Activated T-cell treated with anti-CD3 and anti-CD28 coated beads, Interleukin-2, amount 50 U/mL, for 24 hours (primary cell): ENCODE measurements around the gene RERGL.

Source experiments
- DNase-seq: peaks from one replicate; pipeline ENCODE4 v3.0.0-alpha.2; 2020
- H3K27ac Mint-ChIP-seq: 2 replicates; pipeline ENCODE4 v1.8.0; 2020; ENCODE audit warnings: mild to moderate bottlenecking, mixed read lengths
- H3K27me3 Mint-ChIP-seq: 2 replicates; pipeline ENCODE4 v1.8.0; 2020; ENCODE audit warnings: mixed read lengths
- H3K36me3 Mint-ChIP-seq: 2 replicates; pipeline ENCODE4 v1.8.0; 2020; ENCODE audit warnings: low read depth, mixed read lengths
- H3K4me1 Mint-ChIP-seq: 2 replicates; pipeline ENCODE4 v1.8.0; 2020; ENCODE audit warnings: low read depth, mixed read lengths
- H3K4me3 Mint-ChIP-seq: 2 replicates; pipeline ENCODE4 v1.8.0; 2020; ENCODE audit warnings: mild to moderate bottlenecking, moderate library complexity, mixed read lengths
- H3K9me3 Mint-ChIP-seq: 2 replicates; pipeline ENCODE4 v1.8.0; 2020; ENCODE audit warnings: mixed read lengths

RERGL gene

GRCh38 chr12:18090093-18090492 lies at the start of gene RERGL:
Gene RERGL, minus strand, starts transcription at chr12:18090193. Its CDS starts 53 bp downstream, at chr12:18090140.
- no peak within 1 kb of the TSS for H3K27ac Mint-ChIP-seq
- H3K36me3 Mint-ChIP-seq, result no peaks in the 10 kb centered on the region
- H3K4me3 Mint-ChIP-seq, result no peak within 1 kb of the TSS
- H3K9me3 Mint-ChIP-seq, result peaks cover 4% of the 10 kb centered on the region
- DNase-seq, result no peak
- no peaks in the 10 kb centered on the region for H3K4me1 Mint-ChIP-seq
- no peaks in the 10 kb centered on the region for H3K27me3 Mint-ChIP-seq

DNA sequence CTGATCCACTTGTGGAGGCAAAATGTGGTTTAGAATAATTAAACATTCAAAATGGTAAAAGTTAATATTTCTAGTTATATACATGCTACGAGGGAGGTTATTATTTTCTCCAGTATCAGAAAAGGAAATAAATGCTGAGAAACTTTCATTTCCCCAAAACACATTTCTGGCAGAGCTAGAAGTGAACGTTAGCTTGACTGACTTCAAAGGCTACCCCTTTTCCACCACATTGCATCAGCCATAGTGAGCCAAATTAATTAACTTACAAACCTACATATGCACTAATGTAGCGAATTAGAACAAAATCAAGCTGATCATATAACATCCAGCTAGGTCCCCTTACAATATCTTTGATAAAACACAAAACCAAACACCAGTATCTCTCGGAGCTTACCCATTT lies 49.3 kb upstream of the RERGL start:
- H3K4me3 Mint-ChIP-seq, result no peak overlapping the region
- no peaks in the 10 kb centered on the region for H3K27me3 Mint-ChIP-seq
- no peak for DNase-seq

GRCh38 chr12:18135509-18135908 lies 45.5 kb upstream of the RERGL start:
- no peaks in the 10 kb centered on the region for H3K4me1 Mint-ChIP-seq
- peaks cover 2% of the 10 kb centered on the region for H3K9me3 Mint-ChIP-seq
- no peak for DNase-seq
- no peaks in the 10 kb centered on the region for H3K36me3 Mint-ChIP-seq
- no peak overlapping the region for H3K4me3 Mint-ChIP-seq
- no peaks in the 10 kb centered on the region for H3K27me3 Mint-ChIP-seq
- no peak overlapping the region for H3K27ac Mint-ChIP-seq

More for the DNA sequence above, 49.3 kb upstream of the RERGL start:
- Mint-ChIP-seq H3K9me3 (no peaks in the 10 kb centered on the region), H3K4me1 (no peaks in the 10 kb centered on the region), H3K36me3 (no peaks in the 10 kb centered on the region), H3K27ac (no peak overlapping the region)

DNA sequence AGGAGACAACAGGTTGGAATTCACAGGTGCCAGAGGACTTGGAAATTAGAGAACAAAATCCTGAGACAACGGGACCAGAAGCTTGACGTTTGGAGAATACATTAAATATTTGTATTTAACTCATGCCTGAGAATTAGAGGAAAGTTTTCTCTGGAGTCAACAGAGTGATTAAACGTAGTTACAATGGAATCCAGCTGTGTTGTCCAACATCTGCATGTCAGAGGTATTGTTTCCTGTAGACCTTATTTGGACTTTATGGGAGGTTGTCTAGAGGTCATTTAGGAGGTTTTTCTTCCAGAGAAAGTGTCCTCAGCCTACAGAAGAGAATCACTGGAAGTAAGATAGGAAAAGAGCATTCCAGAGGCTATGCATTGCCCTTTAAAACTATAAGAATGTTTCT lies 45.1 kb upstream of the RERGL start:
- Mint-ChIP-seq H3K27ac (no peak overlapping the region), H3K4me3 (no peak overlapping the region), H3K27me3 (no peaks in the 10 kb centered on the region), H3K9me3 (peaks cover 2% of the 10 kb centered on the region), H3K4me1 (no peaks in the 10 kb centered on the region), H3K36me3 (no peaks in the 10 kb centered on the region)
- no peak for DNase-seq

- Mint-ChIP-seq H3K4me1 (no peaks in the 10 kb centered on the region), H3K9me3 (peaks cover 14% of the 10 kb centered on the region), H3K27ac (no peak overlapping the region), H3K36me3 (no peaks in the 10 kb centered on the region), H3K27me3 (no peaks in the 10 kb centered on the region), H3K4me3 (no peak overlapping the region)
- DNase-seq, result no peak
These were observed 40.9 kb upstream of the RERGL start for GRCh38 chr12:18130851-18131250.

- no peaks in the 10 kb centered on the region for H3K27me3 Mint-ChIP-seq
- H3K36me3 Mint-ChIP-seq, result no peaks in the 10 kb centered on the region
- no peaks in the 10 kb centered on the region for H3K4me1 Mint-ChIP-seq
- H3K4me3 Mint-ChIP-seq, result no peak overlapping the region
- H3K27ac Mint-ChIP-seq, result no peak overlapping the region
- H3K9me3 Mint-ChIP-seq, result peaks cover 18% of the 10 kb centered on the region
- DNase-seq, result no peak
These were observed 33.7 kb upstream of the RERGL start for GRCh38 chr12:18123707-18124106.

DNA sequence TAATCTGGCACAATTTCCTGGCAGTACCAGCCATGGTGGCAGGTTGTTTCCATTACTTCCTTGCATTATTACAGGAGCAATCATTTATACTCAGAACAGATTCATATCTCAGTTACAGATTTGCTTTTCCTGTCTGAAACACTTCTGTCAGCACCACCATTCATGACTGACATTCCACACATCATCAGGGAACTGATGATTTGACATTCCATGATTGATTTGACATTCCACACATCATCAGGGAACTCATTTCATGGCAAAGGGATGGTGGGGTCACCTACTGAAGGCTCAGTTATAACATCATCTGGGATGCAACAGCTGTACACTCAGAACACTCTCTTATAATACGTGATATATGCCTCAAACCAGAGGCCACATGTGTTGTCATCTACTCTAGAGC lies 30.9 kb upstream of the RERGL start:
- Mint-ChIP-seq H3K36me3 (no peaks in the 10 kb centered on the region), H3K4me3 (no peak overlapping the region), H3K9me3 (peaks cover 8% of the 10 kb centered on the region), H3K27me3 (no peaks in the 10 kb centered on the region), H3K4me1 (no peaks in the 10 kb centered on the region), H3K27ac (no peak overlapping the region)
- no peak for DNase-seq

- Mint-ChIP-seq H3K27ac (no peak overlapping the region), H3K4me1 (no peaks in the 10 kb centered on the region), H3K4me3 (no peak overlapping the region)
These were observed 18.6 kb upstream of the RERGL start for GRCh38 chr12:18108611-18109010.

GRCh38 chr12:18103624-18104023 lies 13.6 kb upstream of the RERGL start:
- Mint-ChIP-seq H3K27ac (no peak overlapping the region), H3K4me1 (no peaks in the 10 kb centered on the region), H3K27me3 (no peaks in the 10 kb centered on the region), H3K36me3 (no peaks in the 10 kb centered on the region), H3K9me3 (no peaks in the 10 kb centered on the region), H3K4me3 (no peak overlapping the region)
- DNase-seq, result no peak

More at GRCh38 chr12:18108611-18109010, 18.6 kb upstream of the RERGL start:
- H3K36me3 Mint-ChIP-seq, result no peaks in the 10 kb centered on the region
- no peak for DNase-seq
- no peaks in the 10 kb centered on the region for H3K27me3 Mint-ChIP-seq
- H3K9me3 Mint-ChIP-seq, result no peaks in the 10 kb centered on the region

GRCh38 chr12:18101043-18101442 lies 11.1 kb upstream of the RERGL start:
- Mint-ChIP-seq H3K4me1 (no peaks in the 10 kb centered on the region), H3K27ac (no peak overlapping the region), H3K9me3 (no peaks in the 10 kb centered on the region), H3K27me3 (no peaks in the 10 kb centered on the region), H3K36me3 (no peaks in the 10 kb centered on the region), H3K4me3 (no peak overlapping the region)
- no peak for DNase-seq

DNA sequence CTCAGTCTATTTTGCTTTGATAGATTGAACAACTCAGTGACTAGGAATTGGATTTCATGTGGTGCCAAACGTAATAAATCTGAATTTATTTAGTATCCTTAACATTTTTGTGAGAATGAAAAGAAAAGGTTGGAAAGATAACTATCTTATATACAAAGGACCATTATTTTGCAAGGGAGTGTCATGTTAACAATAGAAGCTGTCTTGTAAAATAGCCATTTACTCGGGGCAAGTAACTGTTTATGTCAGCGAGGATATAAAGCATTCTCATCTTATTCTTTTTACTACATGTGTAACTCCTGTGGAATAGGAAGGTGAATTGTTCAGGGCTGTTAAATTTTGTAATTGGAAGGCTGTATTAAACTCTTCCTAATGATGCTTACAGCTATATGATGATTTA lies 5.9 kb downstream of the RERGL start:
- Mint-ChIP-seq H3K27ac (no peak overlapping the region), H3K4me3 (no peak overlapping the region), H3K4me1 (no peaks in the 10 kb centered on the region), H3K36me3 (no peaks in the 10 kb centered on the region), H3K9me3 (peaks cover 11% of the 10 kb centered on the region), H3K27me3 (no peaks in the 10 kb centered on the region)
- DNase-seq, result no peak

DNA sequence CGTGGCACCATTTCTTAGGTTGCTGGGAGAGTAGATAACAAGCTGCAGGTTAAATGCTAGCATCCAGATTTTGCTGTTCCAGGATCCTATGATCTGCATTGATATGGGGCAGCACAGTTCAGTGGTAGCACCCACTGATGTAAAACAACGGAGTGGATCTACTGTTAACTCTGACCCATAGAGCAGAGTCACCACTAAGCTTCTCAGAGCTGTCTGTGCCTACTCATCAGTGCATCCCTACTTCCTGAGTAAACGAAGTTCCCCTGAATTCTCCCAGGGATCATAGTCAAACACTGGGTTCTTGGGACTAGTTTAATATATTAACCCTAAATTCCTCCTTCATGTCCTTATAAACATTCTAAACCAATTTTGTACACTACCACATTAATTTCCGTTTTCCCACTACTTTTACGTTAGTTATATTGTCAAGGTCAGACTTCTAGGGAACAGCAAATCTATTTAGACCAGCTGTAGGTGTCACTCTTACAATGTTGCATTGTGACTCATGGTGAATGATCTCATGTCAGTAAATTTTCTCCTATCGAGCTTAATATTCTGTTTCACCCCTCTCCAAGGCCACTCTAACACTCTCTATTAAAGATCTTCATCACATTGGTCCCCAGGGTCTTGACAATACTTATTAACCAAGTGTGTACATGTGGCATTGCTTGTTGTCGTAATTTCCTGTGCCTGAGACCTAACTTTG lies 10.3 kb downstream of the RERGL start:
- Mint-ChIP-seq H3K4me1 (no peaks in the 10 kb centered on the region), H3K36me3 (no peaks in the 10 kb centered on the region), H3K27ac (no peak overlapping the region), H3K27me3 (no peaks in the 10 kb centered on the region), H3K9me3 (peaks cover 7% of the 10 kb centered on the region), H3K4me3 (no peak overlapping the region)
- no peak for DNase-seq

- no peak for DNase-seq
- Mint-ChIP-seq H3K9me3 (no peaks in the 10 kb centered on the region), H3K36me3 (no peaks in the 10 kb centered on the region), H3K4me1 (no peaks in the 10 kb centered on the region), H3K4me3 (no peak overlapping the region), H3K27me3 (no peaks in the 10 kb centered on the region), H3K27ac (no peak overlapping the region)
These were observed 16.0 kb downstream of the RERGL start for GRCh38 chr12:18074001-18074400.

DNA sequence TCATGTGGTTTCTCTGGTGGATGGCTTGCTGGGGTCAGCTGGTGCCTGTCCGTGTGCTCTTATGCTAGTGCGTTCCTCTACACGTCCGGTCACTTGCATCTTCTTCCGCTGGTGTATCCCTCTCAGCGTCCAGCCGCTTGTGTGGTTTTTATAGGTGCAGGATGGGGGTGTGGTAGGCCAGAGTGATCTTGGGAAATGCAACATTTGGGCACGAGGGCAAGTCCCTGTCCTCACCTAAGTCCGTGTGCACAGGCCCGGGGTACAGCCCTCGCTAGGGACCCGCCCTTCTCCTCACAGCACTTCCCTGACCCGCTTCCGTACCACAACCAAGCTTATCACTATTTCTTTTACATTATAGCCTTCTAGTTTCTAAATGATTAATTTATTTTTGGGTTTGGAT lies 17.3 kb downstream of the RERGL start:
- no peaks in the 10 kb centered on the region for H3K27me3 Mint-ChIP-seq
- H3K9me3 Mint-ChIP-seq, result no peaks in the 10 kb centered on the region
- DNase-seq, result no peak
- H3K27ac Mint-ChIP-seq, result no peak overlapping the region
- H3K4me1 Mint-ChIP-seq, result no peaks in the 10 kb centered on the region
- H3K4me3 Mint-ChIP-seq, result no peak overlapping the region
- H3K36me3 Mint-ChIP-seq, result no peaks in the 10 kb centered on the region

DNA sequence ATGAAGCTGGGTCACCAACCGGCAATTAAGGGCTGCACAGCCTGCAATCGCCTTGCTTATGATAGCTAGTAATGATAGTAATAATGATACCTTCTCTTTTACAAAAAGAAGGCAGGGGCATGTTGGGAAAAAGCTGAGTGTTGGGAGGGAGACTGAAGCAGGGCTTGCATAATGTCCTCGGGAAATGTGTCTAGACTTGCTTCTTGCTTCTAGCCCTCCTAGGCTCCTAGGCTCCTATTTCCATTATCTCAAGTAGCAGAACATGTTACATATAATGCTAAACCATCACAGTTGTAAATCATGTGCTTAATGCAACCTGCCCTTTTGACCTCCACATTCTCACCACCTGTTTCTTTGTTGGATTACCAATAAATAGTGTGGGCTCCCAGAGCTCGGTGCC lies 18.7 kb downstream of the RERGL start:
- no peak for DNase-seq
- Mint-ChIP-seq H3K4me3 (no peak overlapping the region), H3K27ac (no peak overlapping the region), H3K4me1 (no peaks in the 10 kb centered on the region), H3K9me3 (no peaks in the 10 kb centered on the region), H3K27me3 (no peaks in the 10 kb centered on the region), H3K36me3 (no peaks in the 10 kb centered on the region)

GRCh38 chr12:18068355-18068754 lies 21.6 kb downstream of the RERGL start:
- no peaks in the 10 kb centered on the region for H3K4me1 Mint-ChIP-seq
- H3K27me3 Mint-ChIP-seq, result no peaks in the 10 kb centered on the region
- no peaks in the 10 kb centered on the region for H3K36me3 Mint-ChIP-seq
- peaks cover 8% of the 10 kb centered on the region for H3K9me3 Mint-ChIP-seq
- H3K27ac Mint-ChIP-seq, result no peak overlapping the region
- no peak overlapping the region for H3K4me3 Mint-ChIP-seq
- no peak for DNase-seq
